HG03469 (cell line): ENCODE results near the gene SLC66A2.

Experiments used
- ATAC-seq: cut with Tn5 transposase; IDR thresholded peaks from one replicate; pipeline ENCODE4 v1.9.1; 2021; ENCODE audit warnings: mild to moderate bottlenecking, moderate library complexity, moderate number of reproducible peaks; ENCODE audit not compliant: unreplicated experiment

The SLC66A2 gene

DNA sequence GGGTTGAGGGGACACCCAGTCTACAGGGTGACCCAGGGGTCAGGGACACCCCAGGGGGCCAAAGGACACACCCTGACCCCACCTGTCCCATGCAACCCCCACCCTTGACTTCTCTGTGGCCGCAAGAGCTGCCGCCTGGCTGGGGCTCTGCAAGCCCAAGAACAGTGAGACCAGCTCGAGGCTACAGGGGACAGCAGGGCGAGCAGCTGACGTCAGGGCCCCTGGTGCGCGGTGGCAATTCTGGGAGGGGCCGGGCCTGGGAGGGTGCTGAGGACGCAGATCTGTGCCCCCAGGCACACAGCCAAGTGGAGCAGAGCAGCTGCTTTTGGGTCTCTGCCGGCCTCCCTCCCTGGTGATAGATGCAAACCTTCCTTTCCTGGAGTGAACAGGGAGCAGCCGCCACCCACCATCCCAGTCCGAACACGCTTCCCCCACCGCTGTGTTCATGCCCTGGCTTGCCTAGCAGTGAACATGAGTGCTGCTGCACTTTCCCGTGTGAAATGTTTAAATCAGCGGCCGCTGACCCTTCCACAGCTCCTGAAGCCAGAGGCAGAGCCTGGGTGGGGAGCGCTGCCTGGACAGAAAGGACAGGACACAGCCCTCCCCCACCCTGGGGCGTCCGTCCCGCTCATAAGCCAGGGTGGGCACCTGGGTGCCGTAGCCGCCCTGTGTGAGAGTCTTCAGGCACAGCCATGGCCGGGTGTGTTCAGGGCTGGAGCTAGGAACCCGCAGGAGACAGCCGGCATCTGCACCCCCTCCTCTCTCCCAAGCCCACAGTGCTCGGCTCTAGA lies 46.9 kb downstream of the SLC66A2 start:
- ATAC-seq, result no peak

DNA sequence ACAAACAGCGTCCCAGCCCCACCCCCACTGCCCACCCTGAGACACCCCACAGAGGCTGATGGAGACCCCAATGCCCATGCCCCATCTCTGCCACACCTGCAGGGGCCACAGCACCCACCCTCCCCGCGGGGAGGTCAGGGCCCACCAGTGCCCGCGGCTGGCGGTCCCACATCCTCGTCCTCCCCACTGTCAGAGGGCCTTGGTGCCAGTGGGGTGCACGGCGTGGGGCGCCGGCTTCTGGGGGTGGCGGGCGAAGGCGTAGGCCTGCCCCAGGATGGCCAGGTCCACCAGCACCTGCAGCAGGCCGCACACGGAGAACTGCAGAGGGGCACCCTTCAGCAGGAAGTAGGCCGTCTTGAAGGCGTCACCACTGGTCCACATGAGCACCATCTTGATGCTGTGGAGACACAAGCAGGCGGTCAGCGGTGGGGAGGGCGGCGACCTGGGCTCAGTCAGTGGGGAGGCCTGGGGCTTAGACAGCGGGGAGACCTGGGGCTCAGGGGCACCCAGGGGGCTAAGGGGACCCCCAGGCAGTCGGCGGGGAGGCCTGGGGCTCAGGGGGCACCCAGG lies 47.6 kb downstream of the SLC66A2 start:
- ATAC-seq, result no peak

DNA sequence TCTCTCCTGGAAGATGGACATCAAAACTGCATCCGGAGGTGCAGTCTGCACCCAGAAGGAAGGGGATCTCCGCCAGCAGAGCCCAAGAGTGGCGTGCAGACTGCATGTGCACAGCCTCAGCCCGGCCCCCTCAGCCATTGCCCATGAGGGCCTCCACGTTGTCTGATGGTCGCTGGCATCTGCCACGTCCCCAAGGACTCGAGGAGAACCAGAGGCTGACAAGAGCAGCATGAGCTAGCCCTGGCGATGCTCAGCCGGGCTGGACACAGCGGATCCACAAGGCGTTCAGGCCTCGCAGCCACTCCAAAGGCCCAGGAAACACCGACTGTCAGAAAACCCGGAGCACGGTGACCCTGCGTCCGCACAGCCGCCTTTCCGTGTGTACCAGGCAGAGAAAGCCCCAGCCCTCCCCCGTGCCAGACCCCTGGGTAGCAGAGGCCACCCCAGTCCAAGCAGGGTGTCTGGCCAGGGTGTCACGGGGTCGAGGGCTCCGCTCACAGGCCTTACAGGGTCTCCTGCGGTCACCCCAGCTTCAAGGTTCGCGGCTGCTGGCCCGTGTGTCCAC lies 48.3 kb downstream of the SLC66A2 start:
- ATAC-seq, result no peak

DNA sequence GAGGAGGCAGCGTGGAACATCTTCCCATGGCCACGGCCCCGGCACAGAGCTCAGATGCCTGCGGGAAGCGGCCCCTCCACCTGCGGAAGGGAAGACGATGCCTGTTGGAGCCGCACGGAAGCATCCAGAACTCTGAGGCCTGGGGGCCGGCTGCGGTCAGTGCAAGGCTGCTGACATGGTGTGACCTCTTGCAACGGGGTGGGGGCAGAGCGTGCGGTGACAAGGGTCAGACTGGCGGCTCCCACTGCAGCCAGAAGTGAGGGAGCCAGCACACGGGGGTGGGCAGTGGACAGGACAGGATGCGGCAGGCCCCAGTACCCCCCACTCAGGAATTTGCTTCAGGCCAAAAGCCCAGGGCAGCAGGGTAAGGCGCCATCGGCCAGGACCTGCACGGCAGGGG lies 48.8 kb downstream of the SLC66A2 start:
- ATAC-seq, result no peak

DNA sequence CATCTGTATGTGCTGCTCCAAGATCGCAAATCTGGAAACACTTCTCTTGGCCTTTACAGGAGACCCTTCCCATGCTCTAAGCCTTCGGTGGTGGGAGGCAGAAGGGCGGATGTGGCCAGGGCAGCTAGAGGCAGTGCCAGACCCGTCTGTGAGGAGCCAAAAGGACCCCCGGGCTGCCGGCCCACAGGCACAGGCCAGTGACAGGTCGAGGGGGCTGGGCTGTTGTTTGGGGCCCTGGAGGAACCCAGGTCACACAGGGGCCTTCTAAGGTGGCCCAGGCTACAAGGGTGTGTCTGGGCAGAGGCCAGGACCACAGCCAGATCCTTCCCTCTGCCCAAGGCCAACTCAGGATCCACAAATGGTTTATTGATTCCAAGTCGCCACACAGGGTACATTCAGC lies 49.4 kb downstream of the SLC66A2 start:
- no peak for ATAC-seq

DNA sequence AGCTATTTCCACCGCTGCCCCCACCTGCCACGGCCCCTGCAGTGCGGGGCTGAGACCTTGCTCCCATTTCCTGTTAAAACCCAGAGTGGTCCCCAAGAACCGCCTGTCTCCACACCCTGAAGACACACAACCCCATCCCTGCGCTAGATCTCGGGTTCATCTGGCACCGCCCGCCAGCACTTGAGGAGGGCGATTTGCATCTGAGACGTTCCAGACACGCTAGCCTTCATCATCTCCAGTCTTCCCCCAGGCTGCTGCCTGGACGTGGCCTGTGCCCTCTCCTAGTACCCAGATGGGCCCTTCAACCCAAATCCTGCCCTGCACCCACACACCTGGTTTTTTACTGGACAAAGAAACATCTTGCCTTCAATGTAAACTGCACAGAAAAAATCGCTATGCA lies 49.8 kb downstream of the SLC66A2 start:
- ATAC-seq, result no peak

DNA sequence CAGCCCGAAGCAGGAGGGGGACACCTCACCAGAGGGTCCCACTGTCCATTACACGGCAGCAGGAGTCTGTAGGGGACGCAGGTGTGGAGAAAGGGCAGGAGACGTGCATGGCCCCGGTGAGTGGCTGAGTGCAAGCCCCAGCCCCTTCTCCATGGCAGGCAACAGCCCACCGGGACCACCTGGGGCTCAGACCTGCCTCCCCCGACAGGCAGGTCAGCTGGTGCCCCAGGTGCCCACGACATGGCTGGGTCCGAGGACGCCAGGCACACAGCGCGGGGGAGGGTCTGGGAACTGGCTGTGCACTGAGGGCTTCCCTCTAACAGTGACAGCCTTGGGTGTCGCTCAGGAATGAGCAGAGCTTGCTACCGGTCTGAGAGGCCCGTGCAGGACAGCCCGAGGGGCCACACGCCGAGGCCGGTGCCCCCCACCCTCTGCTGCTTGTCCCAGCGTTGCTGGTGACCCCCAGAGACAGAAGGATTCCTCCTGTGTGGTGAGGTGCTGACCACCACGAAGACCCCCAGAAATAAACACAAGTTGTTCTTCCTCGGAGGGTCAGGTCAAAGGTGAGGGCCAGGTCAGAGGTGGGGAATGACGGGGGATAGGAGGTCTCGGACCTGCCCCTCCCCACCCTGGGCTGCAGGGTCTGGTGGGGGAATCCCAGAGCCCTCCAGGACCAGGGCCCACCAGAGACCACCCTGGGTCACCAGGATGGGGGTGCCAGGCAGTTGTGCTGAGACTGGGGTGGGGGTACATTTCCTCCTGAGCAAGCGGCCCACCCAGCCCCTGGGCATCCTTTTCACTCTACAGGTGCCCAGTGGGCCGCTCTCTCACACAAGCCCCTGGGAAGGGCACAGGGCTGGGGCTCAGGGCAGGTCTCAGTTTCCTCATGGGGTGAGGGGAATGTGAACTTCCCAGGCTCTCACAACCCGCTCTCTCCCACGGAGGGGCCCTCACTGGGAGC lies 50.6 kb downstream of the SLC66A2 start:
- no peak for ATAC-seq

DNA sequence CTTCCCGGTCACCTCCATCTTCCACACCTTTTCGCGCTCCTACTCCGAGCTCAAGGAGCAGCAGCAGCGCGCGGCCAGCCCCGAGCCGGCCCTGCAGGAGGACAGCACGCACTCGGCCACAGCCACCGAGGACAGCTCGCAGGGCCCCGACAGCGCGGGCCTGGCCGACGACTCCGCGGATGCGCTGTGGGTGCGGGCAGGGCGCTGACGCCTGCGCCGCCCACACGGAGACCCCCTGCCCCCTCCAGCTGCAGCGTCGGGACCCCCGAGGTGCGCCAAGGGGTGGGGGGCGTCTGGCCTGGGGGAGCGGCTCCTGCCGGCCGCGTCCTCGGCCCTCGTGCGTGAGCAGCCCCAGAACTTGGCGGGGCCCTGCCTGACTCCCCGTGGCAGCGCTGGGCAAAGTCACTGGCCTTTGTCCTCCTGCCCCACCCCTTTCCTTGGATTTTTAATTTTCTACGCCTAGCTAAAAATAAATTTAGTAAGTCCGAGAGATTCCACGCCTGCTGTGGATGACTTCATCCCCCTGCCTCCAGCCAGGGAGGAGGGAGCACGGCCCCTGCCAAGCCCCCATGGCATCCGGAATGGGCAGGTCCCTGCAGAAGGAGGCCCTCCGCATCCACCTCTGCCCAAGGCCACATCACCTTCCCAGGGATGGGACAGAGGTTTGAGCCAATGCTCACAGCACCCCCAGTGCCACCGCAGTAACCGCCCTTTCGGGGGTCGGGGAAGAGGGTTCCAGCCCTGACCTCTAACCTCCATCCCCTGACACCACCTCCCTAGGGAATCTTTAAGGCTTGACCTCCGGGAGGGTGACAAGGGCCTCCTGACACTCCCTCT lies 51.6 kb downstream of the SLC66A2 start:
- no peak for ATAC-seq

DNA sequence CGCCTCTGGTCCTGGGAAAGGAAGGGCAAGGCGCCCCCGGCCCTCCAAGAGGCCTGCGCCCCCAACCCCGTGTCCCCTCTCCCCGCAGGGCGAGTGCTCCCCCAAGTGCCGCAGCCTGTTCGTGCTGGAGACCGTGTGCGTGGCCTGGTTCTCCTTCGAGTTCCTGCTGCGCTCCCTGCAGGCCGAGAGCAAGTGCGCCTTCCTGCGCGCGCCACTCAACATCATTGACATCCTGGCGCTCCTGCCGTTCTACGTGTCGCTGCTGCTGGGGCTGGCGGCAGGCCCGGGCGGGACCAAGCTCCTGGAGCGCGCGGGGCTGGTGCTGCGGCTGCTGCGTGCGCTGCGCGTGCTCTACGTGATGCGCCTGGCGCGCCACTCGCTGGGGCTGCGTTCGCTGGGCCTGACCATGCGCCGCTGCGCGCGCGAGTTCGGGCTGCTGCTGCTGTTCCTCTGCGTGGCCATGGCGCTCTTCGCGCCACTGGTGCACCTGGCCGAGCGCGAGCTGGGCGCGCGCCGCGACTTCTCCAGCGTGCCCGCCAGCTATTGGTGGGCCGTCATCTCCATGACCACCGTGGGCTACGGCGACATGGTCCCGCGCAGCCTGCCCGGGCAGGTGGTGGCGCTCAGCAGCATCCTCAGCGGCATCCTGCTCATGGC lies 52.4 kb downstream of the SLC66A2 start:
- ATAC-seq, result no peak

DNA sequence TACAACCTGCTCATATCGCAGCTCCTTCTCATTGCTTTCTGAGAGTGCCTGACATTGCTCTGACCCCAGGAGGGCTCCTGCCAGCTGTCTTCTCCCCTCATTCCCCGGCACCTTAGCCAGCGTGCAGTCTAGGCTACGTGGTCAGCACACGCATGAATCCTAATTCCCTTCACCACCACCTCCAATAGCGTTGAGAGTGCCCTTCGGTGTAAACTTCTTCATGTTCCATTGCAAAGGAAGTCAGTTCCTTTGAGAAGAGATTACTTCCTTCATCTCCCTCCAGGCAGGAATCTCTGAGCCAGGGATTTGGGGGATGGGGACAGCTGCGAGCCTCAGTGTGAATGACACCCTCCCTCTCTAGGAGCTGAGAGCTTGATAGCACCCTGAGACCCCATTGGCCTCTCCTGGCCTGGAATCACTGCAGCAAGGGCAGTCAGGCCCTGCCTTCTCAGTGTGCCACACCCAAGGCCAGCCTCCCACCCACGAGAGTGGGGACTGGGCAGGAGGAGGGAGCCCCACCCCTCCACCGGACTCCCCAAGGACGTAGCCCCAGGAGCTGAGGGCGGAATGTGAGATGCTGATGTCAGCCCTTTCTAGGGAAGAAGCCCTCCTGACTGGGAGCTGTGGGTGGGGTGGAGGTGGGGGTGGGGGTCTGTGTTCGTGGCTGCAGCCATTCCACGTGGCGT lies 53.4 kb downstream of the SLC66A2 start:
- ATAC-seq, result no peak

DNA sequence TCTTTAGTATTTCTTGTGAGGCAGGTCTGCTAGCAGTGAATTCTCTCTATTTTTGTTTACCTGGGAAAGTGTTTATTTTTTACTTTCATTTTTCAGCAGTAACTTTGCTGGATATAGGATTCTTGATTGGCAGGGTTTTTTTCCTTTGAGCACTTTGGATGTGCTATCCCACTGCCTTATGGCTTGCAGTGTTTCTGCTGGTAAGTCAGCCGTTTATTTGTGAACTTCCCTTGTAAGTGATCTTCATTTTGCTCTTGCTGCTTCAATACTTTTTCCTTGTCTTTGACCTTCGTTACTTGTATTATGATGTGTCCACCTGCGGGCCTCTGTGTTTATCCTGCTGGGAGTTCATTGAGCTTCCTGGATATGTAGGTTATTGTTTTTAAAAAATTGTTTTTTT lies 54.7 kb downstream of the SLC66A2 start:
- ATAC-seq, result no peak

DNA sequence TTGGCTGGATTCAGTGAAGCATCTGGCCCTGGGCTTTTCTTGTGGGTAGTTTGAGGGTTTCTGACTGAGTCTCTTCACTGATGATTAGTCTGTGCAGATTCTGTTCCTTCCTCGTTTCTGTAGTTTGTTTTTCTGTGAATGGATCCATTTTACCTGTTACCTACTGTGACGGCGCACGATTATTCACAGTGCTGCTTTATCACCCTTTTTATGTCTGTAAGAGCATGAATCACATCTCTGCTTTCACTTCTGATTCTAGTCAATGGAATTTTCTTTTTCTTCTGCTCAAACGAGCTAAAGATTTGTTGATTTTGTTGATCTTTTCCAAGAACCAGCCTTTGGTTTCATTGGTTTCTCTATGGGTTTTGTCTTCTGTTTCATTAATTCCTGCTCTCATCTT lies 60.8 kb downstream of the SLC66A2 start:
- ATAC-seq, result no peak

DNA sequence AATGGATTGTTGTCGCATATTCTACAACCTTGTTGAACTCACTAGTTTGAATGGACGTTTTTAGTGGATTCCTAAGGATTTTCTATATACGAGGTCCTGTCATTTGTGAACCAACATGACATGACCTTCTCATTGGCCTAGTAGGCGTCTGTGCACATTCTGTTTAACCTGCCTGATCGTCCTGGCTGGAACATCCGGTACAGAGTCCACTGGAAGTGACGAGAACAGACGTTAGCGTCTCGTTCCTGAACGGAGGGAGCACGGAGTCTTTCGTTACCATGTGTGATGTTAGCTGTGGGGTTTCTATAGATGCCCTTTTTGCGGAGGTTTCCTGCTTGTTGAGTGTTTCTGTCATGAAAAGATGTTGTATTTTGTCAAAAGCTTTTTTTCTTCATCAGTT lies 61.9 kb downstream of the SLC66A2 start:
- ATAC-seq, result no peak

DNA sequence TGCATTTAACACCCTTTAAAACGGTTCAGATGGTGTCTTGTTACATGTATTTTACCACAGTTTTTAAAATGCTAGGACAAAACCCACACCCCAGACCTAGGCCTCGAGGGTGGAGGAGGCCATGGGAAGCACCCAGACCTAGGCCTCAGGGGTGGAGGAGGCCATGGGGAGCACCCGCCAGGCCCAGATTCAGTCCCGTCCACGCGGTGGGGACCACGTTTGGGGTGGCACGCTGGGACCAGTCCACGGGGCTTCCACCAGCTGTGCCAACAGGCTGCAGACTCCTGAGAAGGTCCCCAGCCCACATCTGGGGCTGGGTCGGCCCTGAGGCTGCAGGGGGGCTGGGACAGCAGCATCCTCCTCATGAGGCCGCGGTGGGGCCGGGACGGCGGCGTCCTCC lies 63.4 kb downstream of the SLC66A2 start:
- ATAC-seq, result no peak

DNA sequence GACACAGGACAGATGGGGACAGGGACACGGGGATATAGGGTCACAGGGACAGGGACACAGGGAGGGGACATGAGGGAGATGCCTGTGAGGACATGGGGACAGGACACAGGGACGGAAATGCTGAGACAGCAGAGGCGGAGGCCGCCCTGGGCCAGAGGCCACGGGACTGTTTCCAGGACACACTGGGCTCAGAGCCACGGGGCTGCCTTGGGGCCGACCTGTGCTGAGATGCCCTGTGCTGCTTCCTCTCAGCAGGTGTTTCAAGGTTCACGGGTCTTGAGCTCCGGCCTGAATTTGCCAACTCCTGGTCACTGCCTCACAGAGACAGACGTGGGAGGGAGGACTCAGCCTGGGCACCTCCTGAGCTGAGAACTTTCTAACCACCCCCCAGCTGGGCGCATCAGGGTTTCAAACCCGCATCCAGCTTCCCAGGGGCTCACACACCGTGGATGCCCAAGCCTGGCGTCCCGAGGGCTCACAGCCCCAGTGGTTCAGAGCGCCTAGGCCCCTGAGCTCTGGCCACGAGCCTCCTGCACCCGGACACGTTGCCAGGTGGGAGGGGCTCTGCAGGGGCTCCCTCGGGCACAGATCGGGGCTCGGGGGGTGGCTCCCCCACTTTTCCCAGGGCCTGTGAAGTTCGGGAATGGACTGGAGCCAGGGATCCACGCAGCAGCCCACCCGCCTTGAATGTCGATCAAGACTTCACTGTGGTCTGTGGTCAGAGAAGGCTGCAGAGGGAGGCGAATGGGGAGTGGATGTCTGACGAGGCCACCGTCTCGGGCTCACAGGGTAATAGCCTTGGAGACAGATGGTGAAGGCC lies 64.1 kb downstream of the SLC66A2 start:
- no peak for ATAC-seq

DNA sequence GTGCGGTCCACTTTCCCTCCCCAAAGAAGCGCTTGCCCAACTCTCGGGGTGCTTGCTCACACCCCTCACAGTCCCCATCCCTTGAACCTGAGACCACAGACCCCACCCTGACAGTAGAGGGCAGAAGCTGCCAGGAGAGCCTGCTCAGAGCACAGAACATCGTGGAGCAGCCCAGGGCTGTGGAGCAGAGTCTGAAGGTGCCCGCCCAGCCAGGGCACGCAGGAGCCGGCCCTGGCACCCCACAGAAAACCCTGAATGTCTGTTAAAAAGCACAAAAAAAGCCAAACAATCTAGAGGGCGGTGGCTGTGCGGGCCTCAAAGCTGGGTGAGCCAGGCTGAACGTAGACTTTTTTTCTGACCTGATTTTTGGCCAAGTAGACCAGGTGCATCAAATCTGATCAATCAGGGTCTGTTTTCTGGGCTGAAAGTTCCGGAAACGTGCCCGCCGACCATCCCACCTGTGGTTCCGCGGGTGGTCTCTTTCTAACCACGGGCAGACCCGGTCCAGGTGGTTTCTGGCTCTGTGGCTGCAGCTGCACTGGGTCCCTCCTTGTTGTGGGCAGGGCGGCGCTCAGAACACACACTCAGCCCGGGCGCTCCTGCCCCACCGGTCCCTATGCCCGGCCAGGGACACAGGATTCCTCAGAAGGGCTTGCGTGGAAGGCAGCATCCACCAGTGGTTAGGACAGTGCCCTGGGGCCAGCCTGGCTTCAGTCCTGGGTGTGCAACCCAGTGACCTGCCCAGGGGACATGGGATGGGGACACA lies 66.3 kb downstream of the SLC66A2 start:
- no peak for ATAC-seq

DNA sequence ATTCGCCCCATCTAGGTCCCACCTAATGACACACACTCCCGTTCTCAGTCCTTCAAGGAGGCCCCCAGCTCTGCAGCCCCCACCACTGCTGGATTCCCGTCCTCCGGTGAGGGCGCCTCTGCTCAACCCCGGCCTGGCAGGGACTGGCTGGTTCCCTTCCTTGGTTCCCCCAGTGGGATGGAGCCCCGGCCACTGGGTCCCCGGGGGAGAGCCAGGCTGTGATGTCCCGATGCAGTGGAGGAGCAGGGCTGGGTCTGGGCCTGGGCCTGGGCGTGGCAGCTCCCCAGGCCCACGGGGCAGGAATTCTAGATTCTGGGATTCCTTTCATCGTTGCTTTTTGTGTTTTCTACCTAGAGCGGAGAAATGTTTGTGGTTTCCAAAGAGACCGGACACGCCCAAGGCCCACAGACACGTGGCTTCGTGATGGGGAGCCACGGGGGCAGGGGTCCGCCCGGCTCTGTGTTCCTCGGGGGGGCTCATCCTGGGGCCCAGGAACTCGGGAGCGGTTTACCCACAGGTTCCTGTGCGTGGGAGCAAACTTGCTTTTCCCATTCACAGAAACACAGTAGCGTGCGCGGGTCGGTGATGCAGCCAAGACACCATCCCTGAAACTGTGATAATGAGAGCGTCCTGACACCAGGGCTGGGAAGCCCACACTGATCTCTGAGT lies 67.0 kb downstream of the SLC66A2 start:
- no peak for ATAC-seq
